Ishikawa (cell line): Measurements from ENCODE around the gene PRMT7.

Experiments
- CEBPB ChIP-seq: IDR thresholded peaks from 2 replicates; pipeline ENCODE4 v1.6.1; 2012
- CREB1 ChIP-seq: IDR thresholded peaks from 2 replicates; pipeline ENCODE4 v1.6.1; 2012; ENCODE audit warnings: low read depth
- EGR1 ChIP-seq: IDR thresholded peaks from 2 replicates; pipeline ENCODE4 v1.6.1; 2012
- EP300 ChIP-seq: IDR thresholded peaks from 2 replicates; pipeline ENCODE4 v1.6.1; 2012; ENCODE audit warnings: borderline replicate concordance
- FOXM1 ChIP-seq: IDR thresholded peaks from 2 replicates; pipeline ENCODE4 v1.6.1; 2012; ENCODE audit warnings: low read depth, borderline replicate concordance
- MAX ChIP-seq: IDR thresholded peaks from 2 replicates; pipeline ENCODE4 v1.6.1; 2012
- NFIC ChIP-seq: IDR thresholded peaks from 2 replicates; pipeline ENCODE4 v1.6.1; 2012
- RAD21 ChIP-seq: IDR thresholded peaks from 2 replicates; pipeline ENCODE4 v1.6.1; 2012; ENCODE audit warnings: low read depth
- REST ChIP-seq: IDR thresholded peaks from 2 replicates; pipeline ENCODE4 v1.6.1; 2012; ENCODE audit warnings: low read depth, mild to moderate bottlenecking
- TAF1 ChIP-seq: IDR thresholded peaks from 2 replicates; pipeline ENCODE4 v1.6.1; 2012; ENCODE audit warnings: low read depth, mild to moderate bottlenecking
- TCF12 ChIP-seq: IDR thresholded peaks from 2 replicates; pipeline ENCODE4 v1.6.1; 2012; ENCODE audit warnings: low read depth
- TEAD4 ChIP-seq: IDR thresholded peaks from 2 replicates; pipeline ENCODE4 v1.6.1; 2012
- USF1 ChIP-seq: IDR thresholded peaks from 2 replicates; pipeline ENCODE4 v1.6.1; 2012
- YY1 ChIP-seq: IDR thresholded peaks from 2 replicates; pipeline ENCODE4 v1.6.1; 2012; ENCODE audit warnings: low read depth
- ZBTB7A ChIP-seq: IDR thresholded peaks from 2 replicates; pipeline ENCODE4 v1.6.1; 2012; ENCODE audit warnings: low read depth

The PRMT7 gene

GRCh38 chr16:68356919-68357286 lies 46.1 kb downstream of the PRMT7 start:
- TF ChIP-seq YY1: no peak
- no peak for TF ChIP-seq RAD21
- no peak for TF ChIP-seq TEAD4
- no peak for TF ChIP-seq TCF12
- TF ChIP-seq NFIC: no peak
- no peak for TF ChIP-seq MAX
- no peak for TF ChIP-seq REST
- no peak for TF ChIP-seq USF1
- no peak for TF ChIP-seq EGR1
- TF ChIP-seq CEBPB: no peak
- TF ChIP-seq ZBTB7A: no peak
- TF ChIP-seq FOXM1: no peak
- no peak for TF ChIP-seq TAF1
- TF ChIP-seq CREB1: no peak
- no peak for TF ChIP-seq EP300

GRCh38 chr16:68357521-68357922 lies 46.7 kb downstream of the PRMT7 start:
- no peak for TF ChIP-seq ZBTB7A

GRCh38 chr16:68357923-68358322 lies 47.1 kb downstream of the PRMT7 start:
- TF ChIP-seq CREB1: no peak
- no peak for TF ChIP-seq CEBPB
- no peak for TF ChIP-seq TCF12

- TF ChIP-seq TCF12: no peak
- no peak for TF ChIP-seq USF1
- no peak for TF ChIP-seq EGR1
- TF ChIP-seq CEBPB: no peak
- no peak for TF ChIP-seq EP300
- no peak for TF ChIP-seq NFIC
- TF ChIP-seq TEAD4: no peak
- TF ChIP-seq CREB1: no peak
- no peak for TF ChIP-seq ZBTB7A
- no peak for TF ChIP-seq FOXM1
- TF ChIP-seq TAF1: no peak
- no peak for TF ChIP-seq MAX
- TF ChIP-seq REST: no peak
- no peak for TF ChIP-seq RAD21
- TF ChIP-seq YY1: no peak
Measured at GRCh38 chr16:68358951-68359350, 48.1 kb downstream of the PRMT7 start.

GRCh38 chr16:68359398-68360191 lies 48.8 kb downstream of the PRMT7 start:
- no peak for TF ChIP-seq YY1
- no peak for TF ChIP-seq EP300
- no peak for TF ChIP-seq TEAD4
- no peak for TF ChIP-seq EGR1
- TF ChIP-seq RAD21: no peak
- no peak for TF ChIP-seq REST
- no peak for TF ChIP-seq NFIC
- TF ChIP-seq USF1: no peak
- TF ChIP-seq ZBTB7A: no peak
- no peak for TF ChIP-seq CEBPB
- TF ChIP-seq CREB1: no peak
- TF ChIP-seq TCF12: no peak
